GM19193 (cell line): ENCODE results near the gene CIAO2B.

Experiments used
- POLR2A ChIP-seq: IDR thresholded peaks from 4 replicates; pipeline ENCODE4 v1.6.1; 2011; ENCODE audit not compliant: insufficient read depth, insufficient read length; ENCODE audit errors: extremely low read depth

Gene CIAO2B

GRCh38 chr16:66916518-66916917, 17.7 kb downstream of the CIAO2B start:
- no peak for TF ChIP-seq POLR2A

GRCh38 chr16:66915041-66915440, 19.2 kb downstream of the CIAO2B start:
- TF ChIP-seq POLR2A = no peak

GRCh38 chr16:66914541-66914940, 19.7 kb downstream of the CIAO2B start:
- TF ChIP-seq POLR2A = no peak

- no peak for TF ChIP-seq POLR2A
These were observed 20.5 kb downstream of the CIAO2B start for GRCh38 chr16:66913711-66914110.

DNA sequence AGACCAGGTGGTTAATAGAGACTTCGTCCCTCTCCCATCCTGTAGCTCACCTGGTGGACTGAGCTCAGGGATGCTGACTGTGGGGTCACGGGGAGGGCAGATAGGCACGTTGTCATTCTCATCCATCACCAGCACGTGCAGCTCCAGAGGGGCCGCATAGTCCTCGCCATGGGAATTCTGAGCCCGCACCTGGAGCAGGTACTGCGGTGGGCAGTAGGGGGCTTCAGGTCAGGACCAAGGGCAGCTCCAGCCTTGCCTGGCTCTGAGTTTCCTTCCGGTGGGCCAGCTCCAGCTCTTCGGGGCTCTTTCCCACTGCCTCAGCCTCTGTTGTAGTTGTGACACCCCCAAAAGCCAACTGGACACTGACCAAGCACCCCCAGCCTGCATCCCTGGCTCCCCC, 21.1 kb downstream of the CIAO2B start:
- TF ChIP-seq POLR2A = no peak

DNA sequence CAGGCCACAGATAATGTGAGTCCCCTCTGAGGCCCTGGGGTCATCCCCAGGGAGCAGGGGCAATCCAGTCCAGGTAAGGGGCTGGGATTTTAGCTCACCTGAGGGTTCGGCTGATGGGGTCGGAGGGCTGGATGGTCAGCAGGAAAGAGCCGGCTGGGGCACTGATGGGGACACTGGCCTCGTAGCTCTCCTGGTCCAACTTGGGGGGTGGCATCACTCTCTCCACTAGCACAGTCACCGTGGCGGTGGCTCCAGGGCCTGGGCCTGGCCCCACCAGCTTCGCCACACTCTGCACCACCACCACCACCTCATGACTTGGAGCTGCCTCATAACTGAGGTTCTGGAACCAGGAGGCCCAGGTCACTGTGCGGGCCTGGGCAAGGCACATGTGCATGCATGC, 22.4 kb downstream of the CIAO2B start:
- TF ChIP-seq POLR2A = no peak

- TF ChIP-seq POLR2A = no peak
These were observed 23.1 kb downstream of the CIAO2B start for GRCh38 chr16:66911112-66911511.

DNA sequence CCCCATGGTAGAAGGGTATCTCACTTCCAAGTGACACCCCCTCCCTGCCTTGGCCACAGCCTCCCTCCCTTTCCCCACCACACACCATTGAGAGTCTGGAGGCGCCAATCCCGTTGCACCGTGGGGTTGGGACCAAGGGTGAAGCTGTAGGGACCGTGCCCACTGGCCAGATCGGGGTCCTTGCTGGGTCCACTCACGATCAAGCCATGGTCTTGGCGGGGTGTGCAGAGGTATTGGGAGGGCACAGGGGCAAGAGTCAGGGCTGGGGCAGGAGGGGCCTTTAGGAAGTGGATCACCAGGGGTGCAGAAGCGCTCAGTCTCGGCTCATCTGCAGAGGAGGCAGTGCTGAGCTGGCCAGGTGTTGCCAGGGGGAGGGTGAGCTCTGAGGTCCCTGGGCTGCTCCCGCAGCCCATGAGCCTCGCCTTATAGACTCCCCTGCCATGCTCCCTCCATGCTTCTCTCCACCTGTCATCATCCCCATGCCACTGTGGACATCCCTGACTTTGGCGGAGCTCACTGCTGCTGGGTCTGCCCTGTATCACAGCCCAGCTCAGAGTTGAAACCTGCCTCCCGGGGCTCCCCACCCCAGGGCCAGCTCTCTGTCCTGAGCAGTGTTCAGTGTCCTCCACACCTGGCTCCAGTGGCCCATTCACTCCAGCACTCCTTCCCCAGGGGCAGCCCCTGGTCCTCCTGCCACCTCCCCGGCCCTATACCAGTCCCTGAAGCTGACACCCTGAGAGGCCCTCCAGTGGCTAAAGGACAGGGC, 23.8 kb downstream of the CIAO2B start:
- TF ChIP-seq POLR2A = no peak

DNA sequence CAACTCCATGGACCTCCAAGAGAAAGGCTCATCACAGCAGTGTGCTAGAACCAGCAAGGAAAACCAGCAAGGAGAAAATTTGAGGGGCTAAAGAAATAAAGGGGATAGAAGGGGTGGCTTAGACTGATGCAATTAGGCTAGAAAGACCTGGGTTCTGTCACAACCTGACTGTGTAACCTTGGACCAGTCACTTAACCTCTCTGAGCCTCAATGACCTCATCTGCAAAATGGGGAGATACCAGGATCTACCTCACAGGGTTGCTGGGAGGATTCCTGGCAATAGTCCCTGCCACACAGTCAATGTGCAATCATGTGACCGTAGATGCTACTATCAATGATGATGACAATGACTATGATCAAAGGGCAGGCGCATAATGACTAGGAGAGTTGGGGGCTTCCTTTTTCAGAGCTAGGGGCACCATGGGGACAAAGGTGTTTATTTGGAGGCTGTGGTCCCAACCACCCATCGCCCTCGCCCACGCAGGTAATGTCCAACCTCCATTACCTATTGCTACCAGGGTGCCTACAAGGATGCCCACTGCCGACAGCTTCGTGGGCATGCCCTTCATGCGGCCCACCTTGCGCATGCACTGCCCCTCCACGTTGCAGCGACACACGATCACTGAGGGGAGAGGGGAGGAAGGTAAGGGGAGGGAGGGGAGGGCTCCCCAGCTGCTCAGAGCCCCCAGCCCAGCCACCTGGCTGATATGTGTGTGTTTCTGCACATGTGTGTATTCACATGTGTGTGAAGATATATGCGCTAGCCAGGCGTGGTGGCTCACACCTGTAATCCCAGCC, 25.2 kb downstream of the CIAO2B start:
- TF ChIP-seq POLR2A = no peak

DNA sequence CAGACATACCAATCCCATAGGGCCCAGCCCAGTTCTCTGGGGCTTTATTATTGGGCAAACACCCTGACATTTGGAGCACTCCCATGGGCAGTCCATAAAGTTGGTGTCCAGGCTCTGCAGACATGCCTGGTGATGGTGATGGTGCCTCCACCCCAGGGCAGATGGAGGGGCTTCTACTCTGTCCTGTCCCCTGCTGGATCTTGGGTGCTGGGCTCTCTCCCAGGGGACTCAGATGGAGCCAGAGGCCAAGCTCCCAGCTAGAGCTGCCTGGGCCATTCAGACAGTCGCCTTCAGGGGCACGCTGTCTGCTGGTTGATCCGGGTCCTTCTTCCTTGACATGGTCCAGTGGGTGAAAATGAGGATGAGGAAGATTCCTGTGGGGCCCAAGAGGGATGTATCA, 26.1 kb downstream of the CIAO2B start:
- TF ChIP-seq POLR2A = no peak

- TF ChIP-seq POLR2A = no peak
These were observed 27.0 kb downstream of the CIAO2B start for GRCh38 chr16:66906916-66907836.

DNA sequence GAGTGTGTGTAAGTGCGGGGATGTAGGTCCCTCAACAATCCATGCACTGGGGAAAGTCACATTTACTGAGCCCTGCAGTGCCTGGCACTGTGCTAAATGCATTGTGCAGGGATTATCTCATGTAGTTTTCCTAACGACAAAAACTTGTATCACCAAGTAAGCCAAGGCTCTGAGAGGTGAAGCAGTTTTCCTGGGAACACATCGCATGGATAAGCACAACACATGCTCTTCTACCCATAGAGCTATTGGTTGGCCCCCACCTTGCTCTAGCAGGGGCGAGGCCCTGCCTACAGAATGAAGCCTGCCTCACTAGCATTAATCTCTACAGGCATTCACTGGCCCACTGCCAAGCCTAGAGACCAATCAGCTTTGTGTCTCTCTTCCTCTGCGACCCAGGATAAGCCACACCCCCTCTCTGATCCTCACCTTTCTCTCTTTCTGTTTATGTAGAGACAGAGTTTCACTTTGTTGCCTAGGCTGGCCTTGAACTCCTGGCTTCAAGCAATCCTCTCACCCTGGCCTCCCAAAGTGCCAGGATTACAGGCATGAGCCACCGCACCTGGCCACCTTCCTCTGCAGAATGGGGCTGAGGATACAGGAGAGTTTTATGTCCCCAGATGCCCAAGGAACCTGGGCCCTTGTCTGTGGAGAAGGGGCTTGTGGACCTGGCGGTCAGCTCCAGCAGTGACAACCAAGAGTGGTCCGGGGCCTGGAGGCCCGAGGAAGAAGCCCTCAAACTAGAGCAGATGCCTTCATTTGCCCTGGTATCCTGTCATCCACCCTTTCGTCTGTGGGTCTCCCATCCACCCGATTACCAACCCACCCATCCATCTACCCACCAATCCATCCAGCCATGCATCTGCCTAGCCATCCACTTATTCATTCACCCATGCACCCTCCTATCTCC, 28.3 kb downstream of the CIAO2B start:
- no peak for TF ChIP-seq POLR2A

- TF ChIP-seq POLR2A = no peak
These were observed 29.2 kb downstream of the CIAO2B start for GRCh38 chr16:66904846-66905632.
